ENCODE data around the gene SEMA3D.
"Not testable (repeated sequence)": the region's sequence is repeated elsewhere in the genome, so short reads cannot be mapped to it uniquely, and the experiment has no call there.

Gene SEMA3D

GRCh38 chr7:84998665-84999064 is 188.2 kb downstream of the SEMA3D start:
- H3K36me3 ChIP-seq (ENCODE audit: control insufficient read depth, insufficient read depth, low read length): no peaks in the 10 kb centered on the region
- H3K4me1 ChIP-seq (ENCODE audit: control insufficient read depth, low read depth, low read length): no peaks in the 10 kb centered on the region
- no peak overlapping the region for H2AK5ac ChIP-seq (ENCODE audit: low read length)
- H3K4ac ChIP-seq (ENCODE audit: low read depth, low read length): no peak overlapping the region
- H3K56ac ChIP-seq (ENCODE audit: low read length): no peak overlapping the region
- no peak overlapping the region for H3K9ac ChIP-seq (ENCODE audit: low read length)
- H3K18ac ChIP-seq (ENCODE audit: low read length): no peak overlapping the region
- no peak overlapping the region for H2BK15ac ChIP-seq (replicated peaks; ENCODE audit: low read depth)
- H3K4me3 ChIP-seq (ENCODE audit: low read length): no peak overlapping the region
- H2BK5ac ChIP-seq (ENCODE audit: low read length): no peak overlapping the region
- no peak overlapping the region for H3K4me2 ChIP-seq (ENCODE audit: low read length)
- H3K79me2 ChIP-seq (ENCODE audit: control insufficient read depth, insufficient read depth, low read length): no peaks in the 10 kb centered on the region
- H2BK120ac ChIP-seq (ENCODE audit: low read depth, low read length): no peak overlapping the region
- no peak overlapping the region for H3K23ac ChIP-seq (ENCODE audit: low read length)
- DNase-seq: no peak
- H3K27ac ChIP-seq (ENCODE audit: low read depth, low read length): no peak overlapping the region
- no peak overlapping the region for H4K8ac ChIP-seq (ENCODE audit: low read depth, low read length)
- no peaks in the 10 kb centered on the region for H3K79me1 ChIP-seq (ENCODE audit: low read length)
- H3K27me3 ChIP-seq (ENCODE audit: insufficient read depth, low read length, poor library complexity): no peaks in the 10 kb centered on the region
- H4K5ac ChIP-seq (ENCODE audit: low read length): no peak overlapping the region

DNA sequence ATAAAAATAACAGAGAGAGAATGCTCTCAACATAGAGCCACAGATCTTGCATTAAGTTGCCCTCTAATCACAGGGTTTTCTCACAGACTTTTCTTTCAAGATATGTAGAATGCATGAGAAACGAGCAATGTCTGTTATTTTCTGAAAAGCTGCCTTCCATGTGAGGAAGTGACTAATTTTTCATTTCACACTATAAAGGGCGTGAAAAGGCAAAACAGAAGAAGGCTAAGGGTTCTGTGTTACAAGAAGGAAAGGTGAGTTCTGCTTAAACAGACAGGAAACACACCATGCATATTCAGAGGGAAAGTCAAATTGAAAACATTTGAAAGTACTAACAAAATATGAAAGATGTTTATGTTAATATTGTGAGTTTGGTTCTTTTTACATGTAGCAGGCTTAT is 189.2 kb downstream of the SEMA3D start:
- Histone ChIP-seq H3K4me1 (ENCODE audit: control insufficient read depth, low read depth, low read length) (no peaks in the 10 kb centered on the region), H3K4ac (ENCODE audit: low read depth, low read length) (no peak overlapping the region), H2BK120ac (ENCODE audit: low read depth, low read length) (no peak overlapping the region), H3K18ac (ENCODE audit: low read length) (no peak overlapping the region), H3K4me3 (ENCODE audit: low read length) (no peak overlapping the region), H3K79me2 (ENCODE audit: control insufficient read depth, insufficient read depth, low read length) (no peaks in the 10 kb centered on the region), H4K8ac (ENCODE audit: low read depth, low read length) (no peak overlapping the region), H3K79me1 (ENCODE audit: low read length) (no peaks in the 10 kb centered on the region), H3K27ac (ENCODE audit: low read depth, low read length) (no peak overlapping the region), H2AK5ac (ENCODE audit: low read length) (no peak overlapping the region), H3K9ac (ENCODE audit: low read length) (no peak overlapping the region), H3K36me3 (ENCODE audit: control insufficient read depth, insufficient read depth, low read length) (no peaks in the 10 kb centered on the region), H2BK15ac (replicated peaks; ENCODE audit: low read depth) (no peak overlapping the region), H3K56ac (ENCODE audit: low read length) (no peak overlapping the region), H4K5ac (ENCODE audit: low read length) (no peak overlapping the region), H3K23ac (ENCODE audit: low read length) (no peak overlapping the region), H3K4me2 (ENCODE audit: low read length) (no peak overlapping the region), H3K27me3 (ENCODE audit: insufficient read depth, low read length, poor library complexity) (no peaks in the 10 kb centered on the region), H2BK5ac (ENCODE audit: low read length) (no peak overlapping the region)
- no CpG with 5 or more reads among the region's 2 CpGs for WGBS (ENCODE audit: extremely low coverage, insufficient coverage, low lambda C conversion rate)
- no peak for DNase-seq

GRCh38 chr7:84992954-84993353 is 193.9 kb downstream of the SEMA3D start:
- H3K56ac ChIP-seq (ENCODE audit: low read length); H3K4me3 ChIP-seq (ENCODE audit: low read length); H3K4ac ChIP-seq (ENCODE audit: low read depth, low read length); H3K4me2 ChIP-seq (ENCODE audit: low read length); H2BK15ac ChIP-seq (replicated peaks; ENCODE audit: low read depth); H3K79me2 ChIP-seq (ENCODE audit: control insufficient read depth, insufficient read depth, low read length); H4K5ac ChIP-seq (ENCODE audit: low read length); H3K23ac ChIP-seq (ENCODE audit: low read length); H2AK5ac ChIP-seq (ENCODE audit: low read length); H3K18ac ChIP-seq (ENCODE audit: low read length); H3K27ac ChIP-seq (ENCODE audit: low read depth, low read length); H2BK120ac ChIP-seq (ENCODE audit: low read depth, low read length); H3K36me3 ChIP-seq (ENCODE audit: control insufficient read depth, insufficient read depth, low read length); DNase-seq; H2BK5ac ChIP-seq (ENCODE audit: low read length); H3K9ac ChIP-seq (ENCODE audit: low read length); H3K79me1 ChIP-seq (ENCODE audit: low read length); H4K8ac ChIP-seq (ENCODE audit: low read depth, low read length); H3K4me1 ChIP-seq (ENCODE audit: control insufficient read depth, low read depth, low read length); H3K27me3 ChIP-seq (ENCODE audit: insufficient read depth, low read length, poor library complexity): not testable (repeated sequence)
- no CpG with 5 or more reads among the region's 9 CpGs for WGBS (ENCODE audit: extremely low coverage, insufficient coverage, low lambda C conversion rate)

GRCh38 chr7:84985073-84985784 is 201.6 kb downstream of the SEMA3D start:
- no peak overlapping the region for H3K56ac ChIP-seq (ENCODE audit: low read length)
- H2BK5ac ChIP-seq (ENCODE audit: low read length): no peak overlapping the region
- no peak overlapping the region for H3K23ac ChIP-seq (ENCODE audit: low read length)
- no peak overlapping the region for H2BK120ac ChIP-seq (ENCODE audit: low read depth, low read length)
- H3K4me1 ChIP-seq (ENCODE audit: control insufficient read depth, low read depth, low read length): no peaks in the 10 kb centered on the region
- no peak overlapping the region for H3K18ac ChIP-seq (ENCODE audit: low read length)
- DNase-seq: no peak
- H3K4ac ChIP-seq (ENCODE audit: low read depth, low read length): no peak overlapping the region
- H3K27ac ChIP-seq (ENCODE audit: low read depth, low read length): no peak overlapping the region
- no peak overlapping the region for H2BK15ac ChIP-seq (replicated peaks; ENCODE audit: low read depth)
- H3K9ac ChIP-seq (ENCODE audit: low read length): no peak overlapping the region
- H3K36me3 ChIP-seq (ENCODE audit: control insufficient read depth, insufficient read depth, low read length): no peaks in the 10 kb centered on the region
- no peak overlapping the region for H3K4me2 ChIP-seq (ENCODE audit: low read length)
- H4K5ac ChIP-seq (ENCODE audit: low read length): no peak overlapping the region
- no CpG with 5 or more reads among the region's 2 CpGs for WGBS (ENCODE audit: extremely low coverage, insufficient coverage, low lambda C conversion rate)
- H4K8ac ChIP-seq (ENCODE audit: low read depth, low read length): no peak overlapping the region
- no peaks in the 10 kb centered on the region for H3K27me3 ChIP-seq (ENCODE audit: insufficient read depth, low read length, poor library complexity)
- H3K4me3 ChIP-seq (ENCODE audit: low read length): no peak overlapping the region
- H3K79me1 ChIP-seq (ENCODE audit: low read length): no peaks in the 10 kb centered on the region
- no peaks in the 10 kb centered on the region for H3K79me2 ChIP-seq (ENCODE audit: control insufficient read depth, insufficient read depth, low read length)
- no peak overlapping the region for H2AK5ac ChIP-seq (ENCODE audit: low read length)

- Histone ChIP-seq H3K18ac (ENCODE audit: low read length) (no peak overlapping the region), H4K5ac (ENCODE audit: low read length) (no peak overlapping the region), H3K56ac (ENCODE audit: low read length) (no peak overlapping the region), H3K79me2 (ENCODE audit: control insufficient read depth, insufficient read depth, low read length) (no peaks in the 10 kb centered on the region), H3K4me3 (ENCODE audit: low read length) (no peak overlapping the region), H3K27me3 (ENCODE audit: insufficient read depth, low read length, poor library complexity) (no peaks in the 10 kb centered on the region), H2BK120ac (ENCODE audit: low read depth, low read length) (no peak overlapping the region), H3K36me3 (ENCODE audit: control insufficient read depth, insufficient read depth, low read length) (no peaks in the 10 kb centered on the region), H3K9ac (ENCODE audit: low read length) (no peak overlapping the region), H3K79me1 (ENCODE audit: low read length) (no peaks in the 10 kb centered on the region), H3K23ac (ENCODE audit: low read length) (no peak overlapping the region), H2BK5ac (ENCODE audit: low read length) (no peak overlapping the region), H2AK5ac (ENCODE audit: low read length) (no peak overlapping the region), H3K27ac (ENCODE audit: low read depth, low read length) (no peak overlapping the region), H3K4ac (ENCODE audit: low read depth, low read length) (no peak overlapping the region), H3K4me1 (ENCODE audit: control insufficient read depth, low read depth, low read length) (no peaks in the 10 kb centered on the region), H2BK15ac (replicated peaks; ENCODE audit: low read depth) (no peak overlapping the region), H4K8ac (ENCODE audit: low read depth, low read length) (no peak overlapping the region), H3K4me2 (ENCODE audit: low read length) (no peak overlapping the region)
- no peak for DNase-seq
These were observed 204.7 kb downstream of the SEMA3D start for GRCh38 chr7:84982199-84982598.

All from mesendoderm (in vitro differentiated cells).